K562 (cell line): Measurements from ENCODE around the gene ENTR1. TPM values are rescaled to one million over a fixed set of nuclear protein-coding genes. Genes with fewer than 3 reads are reported as not detected.
A peak's percentile ranks its signal among the peaks of the same experiment; 100 is the strongest.

Experiments
- ATAC-seq: fragments of 200-7000 bp; cut with Tn5 transposase; 3 replicates; pipeline ENCODE4 v1.9.1; 2020; ENCODE audit warnings: moderate library complexity
- BruUV-seq: library from RNA; stranded (reverse); fragments of 400-500 nt; replicated peaks from 2 replicates; lab custom pipeline; 2021; lab: Mats Ljungman, UMichigan
- CTCF ChIA-PET: fragments of 300-600 bp; formaldehyde crosslinking; extraction: SDS; loops from one replicate; lab custom pipeline; 2021; ENCODE audit warnings: low intra/inter-chr PET ratio; lab: Yijun Ruan, JAX
- POLR2A ChIA-PET: fragments of 300-600, 350-650 bp; sonication (Branson Sonifier 250); formaldehyde crosslinking; extraction: SDS; loops from one replicate; lab custom pipeline; 2021; ENCODE audit warnings: antibody characterized with exemption, inconsistent platforms; lab: Yijun Ruan, JAX
- DNase-seq, 4 experiments: peaks; one replicate each; pipeline versions ENCODE4 v3.0.0 to v3.0.0-alpha.2; 2011 to 2018; ENCODE audit warnings: low spot score in 3 of 4, mixed read lengths in 3 of 4; ENCODE audit errors: extremely low read depth in 1 of 4
- FAIRE-seq: peaks from 2 replicates; lab custom pipeline; 2011; peaks lifted over from hg19 to GRCh38; lab: Jason Lieb, UNC
- H2AFZ ChIP-seq: 2 replicates; pipeline ENCODE4 v1.6.0; 2011; ENCODE audit warnings: low read depth, low read length, control low read depth, inconsistent platforms
- H3K27ac ChIP-seq: fragments of 200-600 bp; 3 replicates; pipeline ENCODE4 v1.8.0; 2011; ENCODE audit warnings: low read depth, mild to moderate bottlenecking, control low read depth, inconsistent platforms, low read length, moderate library complexity, mixed read lengths; ENCODE audit errors: extremely low read depth
- H3K27me3 ChIP-seq, 2 experiments: fragments of 300-600 bp in 1 of 2; 2 replicates in 1 of 2; 3 replicates in 1 of 2; pipeline versions ENCODE4 v1.6.0 to v1.8.0; 2011; ENCODE audit warnings: inconsistent platforms in 2 of 2, low read length in 2 of 2, mild to moderate bottlenecking in 1 of 2, mixed read lengths in 1 of 2, moderate library complexity in 1 of 2; ENCODE audit not compliant: control insufficient read depth in 2 of 2, insufficient read depth in 2 of 2
- H3K36me3 ChIP-seq: fragments of 300-600 bp; 3 replicates; pipeline ENCODE4 v1.8.0; 2011; ENCODE audit warnings: mild to moderate bottlenecking, low read length, inconsistent platforms; ENCODE audit not compliant: control insufficient read depth, insufficient read depth
- H3K4me1 ChIP-seq, 2 experiments: fragments of 200-600 bp in 1 of 2; replicated peaks in 1 of 2; 2 replicates in 1 of 2; 3 replicates in 1 of 2; pipeline versions ENCODE4 v1.5.1 to v1.8.0; 2011; ENCODE audit warnings: inconsistent platforms in 2 of 2, low read length in 2 of 2, mild to moderate bottlenecking in 1 of 2, mixed read lengths in 1 of 2, moderate library complexity in 1 of 2; ENCODE audit not compliant: control insufficient read depth in 2 of 2, insufficient read depth in 2 of 2
- H3K4me2 ChIP-seq: 2 replicates; pipeline ENCODE4 v1.6.1; 2011; ENCODE audit warnings: low read length, control low read depth, inconsistent platforms, mixed read lengths; ENCODE audit not compliant: insufficient read depth
- H3K4me3 ChIP-seq: fragments of 200-600 bp; sonication (generic), shearing (Covaris generic); 2 replicates; pipeline ENCODE4 v1.5.1; 2016; ENCODE audit warnings: control low read depth, inconsistent platforms
- H3K79me2 ChIP-seq: fragments of 200-600 bp; 3 replicates; pipeline ENCODE4 v1.8.0; 2011; ENCODE audit warnings: low read length, inconsistent platforms; ENCODE audit not compliant: control insufficient read depth, insufficient read depth
- H3K9ac ChIP-seq, 2 experiments: 2 replicates each; pipeline versions ENCODE4 v1.6.0 to v1.6.1; 2011; ENCODE audit warnings: low read depth in 2 of 2, low read length in 2 of 2, control low read depth in 1 of 2, inconsistent platforms in 1 of 2, mild to moderate bottlenecking in 1 of 2, mixed read lengths in 1 of 2; ENCODE audit not compliant: insufficient read depth in 1 of 2
- H3K9me1 ChIP-seq: one replicate; pipeline ENCODE4 v1.6.0; 2011; ENCODE audit warnings: inconsistent platforms, mild to moderate bottlenecking, low read length, moderate library complexity; ENCODE audit not compliant: control insufficient read depth, insufficient read depth
- H3K9me3 ChIP-seq: replicated peaks from 2 replicates; pipeline ENCODE4 v1.5.1; 2011; ENCODE audit warnings: low read depth, low read length, inconsistent platforms; ENCODE audit not compliant: control insufficient read depth, insufficient read depth
- H4K20me1 ChIP-seq: replicated peaks from 2 replicates; pipeline ENCODE4 v1.6.1; 2011; ENCODE audit warnings: low read length, inconsistent platforms, mixed read lengths; ENCODE audit not compliant: control insufficient read depth, insufficient read depth
- DEAF1 ChIP-seq: fragments of 450-650 bp; formaldehyde crosslinking; IDR thresholded peaks from 2 replicates; pipeline ENCODE4 v1.4.0; 2020; ENCODE audit warnings: mild to moderate bottlenecking, moderate library complexity
- MAFG ChIP-seq: fragments of 450-650 bp; conservative IDR thresholded peaks from 2 replicates; pipeline ENCODE4 v1.6.1; 2016; ENCODE audit warnings: missing genetic modification characterization, missing compliant biosample characterization
- NR2C2 ChIP-seq, 2 experiments: fragments of 200-800 bp in 1 of 2; sonication (Bioruptor generic) in 1 of 2; sonication (generic) in 1 of 2; formaldehyde crosslinking in 1 of 2; IDR thresholded peaks; 2 replicates each; pipeline versions ENCODE4 v1.6.1 to v1.8.0; 2016 to 2022; ENCODE audit warnings: mild to moderate bottlenecking in 1 of 2, missing compliant biosample characterization in 1 of 2, missing genetic modification characterization in 1 of 2, missing genetic modification reagents in 1 of 2
- ZNF407 ChIP-seq: fragments of 450-650 bp; IDR thresholded peaks from 2 replicates; pipeline ENCODE4 v1.6.1; 2016; ENCODE audit warnings: low read depth
- WGBS: fragments of 100-300 bp; shearing (Covaris generic); methylation state at CpG from one replicate; pipeline ENCODE4 v1.1.6; 2016; ENCODE audit warnings: low coverage, mixed read lengths; ENCODE audit not compliant: insufficient coverage; ENCODE audit errors: missing lambda C conversion rate; 5-methylcytosine and 5-hydroxymethylcytosine counted together
- in situ Hi-C: fragments of 300-500 bp; cut with MboI; formaldehyde crosslinking; loops from 4 replicates; pipeline ENCODE4 v1.15.0; 2018; ENCODE audit warnings: inconsistent platforms, mixed read lengths
- intact Hi-C: fragments of 100-400 bp; cut with micrococcal nuclease; formaldehyde crosslinking; loops from 2 replicates; pipeline ENCODE4 v1.14.2; 2022
- polyA plus RNA-seq, 8 experiments: library from polyadenylated mRNA; depleted of rRNA in 4 of 8; stranded (reverse) in 5 of 8; unstranded in 3 of 8; fragments of >200 nt; fragmentation: Nextera tagmentation in 2 of 8; fragmentation: Illumina TruSeq in 1 of 8; extraction: Ambion mirVana in 2 of 8; extraction: Trizol in 1 of 8; gene quantifications; 2 replicates each; pipeline versions ENCODE4 v1.2.1 to v1.2.3, GENCODE V29; 2011 to 2014; ENCODE audit warnings: inconsistent platforms in 1 of 8, missing spikeins in 1 of 8
- total RNA-seq, 7 experiments: library from RNA; depleted of rRNA in 6 of 7; stranded (reverse); fragments of >200 nt in 6 of 7; fragmentation: Illumina TruSeq in 2 of 7; extraction: Trizol in 2 of 7; gene quantifications; 2 replicates each; pipeline versions ENCODE4 v1.2.1 to v1.2.3, GENCODE V29; 2011 to 2021; ENCODE audit warnings: low replicate concordance in 1 of 7

The ENTR1 gene
- total and polyA plus RNA-seq, 9 of the 15 experiments (the other 6 are each of a cell fraction or from before 2014, with no cell fraction given), result 6.7 to 106 (median 72.6) TPM

GRCh38 chr9:136386018-136386417 is 24.4 kb downstream of the ENTR1 start:
- 98% methylated on average over 13 of the region's 13 CpGs for WGBS
- Histone ChIP-seq H3K4me3 (no peak overlapping the region), H3K4me1 (peaks cover 0 to 12% of the 10 kb centered on the region in 2 experiments; a peak in 1 of 5 replicates), H3K9me3 (no peaks in the 10 kb centered on the region), H3K9ac (no peak overlapping the region), H3K4me2 (no peak overlapping the region), H4K20me1 (no peaks in the 10 kb centered on the region), H3K9me1 (no peaks in the 10 kb centered on the region), H2AFZ (no peak overlapping the region), H3K27ac (no peak overlapping the region), H3K36me3 (peaks cover 91% of the 10 kb centered on the region; the same call in 2 of the 3 replicates), H3K79me2 (no peaks in the 10 kb centered on the region), H3K27me3 (no peaks in the 10 kb centered on the region)
- TSS peak; percentile 42 for BruUV-seq
- ChIA-PET POLR2A (interaction anchor here (0.8 kb wide), 1 partner anchor 12 kb away, joined by 3 read pairs; the partner anchor contains the start of gene CARD9), CTCF (no interaction called here)
- no peak for DNase-seq
- ATAC-seq, result no peak
- intact Hi-C loops, result no loop called here
- no peak for FAIRE-seq
- in situ Hi-C loops, result no loop called here
- no peak for TF ChIP-seq DEAF1 (CRISPR knock-in tag)
- TF ChIP-seq MAFG (tag), result no peak
- no peak for TF ChIP-seq ZNF407
- TF ChIP-seq NR2C2 (CRISPR knock-in tag; IDR thresholded peaks at IDR 0.05), result no peak
- no peak for TF ChIP-seq NR2C2 (tag; IDR thresholded peaks at IDR 0.05)
